GM12872 (cell line): ENCODE measurements around the gene FKBP2.

Source experiments
- CTCF ChIP-seq: IDR thresholded peaks from 3 replicates; pipeline ENCODE4 v1.5.1; 2011; ENCODE audit warnings: low read depth, mild to moderate bottlenecking, low read length, moderate library complexity; ENCODE audit not compliant: insufficient read depth

FKBP2 gene

GRCh38 chr11:64232182-64232966 is 8.5 kb upstream of the FKBP2 start:
- TF ChIP-seq CTCF: no peak

GRCh38 chr11:64232967-64233315 is 8.0 kb upstream of the FKBP2 start:
- TF ChIP-seq CTCF: no peak

GRCh38 chr11:64233913-64234586 is 6.8 kb upstream of the FKBP2 start, which contains the start of gene VEGFB:
TSS of gene VEGFB (plus strand) at chr11:64234584. CDS start at chr11:64234834, 250 bp downstream.
- TF ChIP-seq CTCF: no peak

- no peak for TF ChIP-seq CTCF
Observed at GRCh38 chr11:64234647-64235379, 6.1 kb upstream of the FKBP2 start.

GRCh38 chr11:64235437-64236161 is 5.3 kb upstream of the FKBP2 start:
- TF ChIP-seq CTCF: no peak

GRCh38 chr11:64237484-64237951 is 3.4 kb upstream of the FKBP2 start:
- TF ChIP-seq CTCF: no peak
